HepG2 (cell line): Measurements from ENCODE around the gene C2orf76.

ENCODE experiments used
- GLI4 ChIP-seq: sonication (generic); formaldehyde crosslinking; IDR thresholded peaks from 2 replicates; pipeline ENCODE4 v1.5.1; 2020; ENCODE audit warnings: missing genetic modification reagents, mild to moderate bottlenecking, moderate library complexity, borderline replicate concordance
- MAFK ChIP-seq, 2 experiments: IDR thresholded peaks in 1 of 2; conservative IDR thresholded peaks in 1 of 2; 2 replicates each; pipeline ENCODE4 v1.6.1; 2011; ENCODE audit warnings: improper control_type of control experiment in 2 of 2, low read length in 2 of 2
- PHF8 ChIP-seq: sonication (generic); formaldehyde crosslinking; IDR thresholded peaks from 2 replicates; pipeline ENCODE4 v1.5.0; 2020; ENCODE audit warnings: missing genetic modification reagents
- SP140L ChIP-seq: sonication (generic); formaldehyde crosslinking; IDR thresholded peaks from 2 replicates; pipeline ENCODE4 v1.4.0; 2020; ENCODE audit warnings: missing genetic modification reagents, borderline replicate concordance

- TF ChIP-seq MAFK (conservative IDR thresholded peaks at IDR 0.05 in 1 of 2, IDR thresholded peaks at IDR 0.05 in 1 of 2; ENCODE audit: low read length in 2 of 2) (no peak), GLI4 (CRISPR knock-in tag) (no peak), PHF8 (no peak), SP140L (CRISPR knock-in tag) (no peak)
Measured at GRCh38 chr2:119278946-119279345, 87.7 kb downstream of the C2orf76 start.
